ENCODE results near the gene USP47.

DNA sequence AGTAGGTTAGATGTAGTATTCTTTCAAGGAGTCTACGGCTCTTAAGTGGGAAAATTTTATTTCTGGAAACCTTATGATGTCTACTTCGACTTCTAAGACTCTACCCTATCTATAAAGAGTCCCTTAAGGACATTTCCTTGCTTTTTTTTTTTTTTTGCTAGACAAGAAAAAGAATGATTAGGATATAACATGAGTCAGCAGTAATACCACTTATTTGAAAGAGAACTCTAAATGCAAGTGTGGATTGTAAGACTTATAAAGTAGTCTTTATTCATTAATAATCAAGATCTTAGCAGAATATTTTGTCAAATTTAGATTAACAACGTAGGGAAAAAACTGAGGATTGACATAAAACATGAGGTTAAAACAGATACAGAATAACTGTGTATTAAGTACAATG lies 95.7 kb downstream of the USP47 start:
- TF ChIP-seq POLR2A (IDR thresholded peaks at IDR 0.05; ENCODE audit: extremely low read depth, insufficient read length): no peak
- TF ChIP-seq, protein P1, sequence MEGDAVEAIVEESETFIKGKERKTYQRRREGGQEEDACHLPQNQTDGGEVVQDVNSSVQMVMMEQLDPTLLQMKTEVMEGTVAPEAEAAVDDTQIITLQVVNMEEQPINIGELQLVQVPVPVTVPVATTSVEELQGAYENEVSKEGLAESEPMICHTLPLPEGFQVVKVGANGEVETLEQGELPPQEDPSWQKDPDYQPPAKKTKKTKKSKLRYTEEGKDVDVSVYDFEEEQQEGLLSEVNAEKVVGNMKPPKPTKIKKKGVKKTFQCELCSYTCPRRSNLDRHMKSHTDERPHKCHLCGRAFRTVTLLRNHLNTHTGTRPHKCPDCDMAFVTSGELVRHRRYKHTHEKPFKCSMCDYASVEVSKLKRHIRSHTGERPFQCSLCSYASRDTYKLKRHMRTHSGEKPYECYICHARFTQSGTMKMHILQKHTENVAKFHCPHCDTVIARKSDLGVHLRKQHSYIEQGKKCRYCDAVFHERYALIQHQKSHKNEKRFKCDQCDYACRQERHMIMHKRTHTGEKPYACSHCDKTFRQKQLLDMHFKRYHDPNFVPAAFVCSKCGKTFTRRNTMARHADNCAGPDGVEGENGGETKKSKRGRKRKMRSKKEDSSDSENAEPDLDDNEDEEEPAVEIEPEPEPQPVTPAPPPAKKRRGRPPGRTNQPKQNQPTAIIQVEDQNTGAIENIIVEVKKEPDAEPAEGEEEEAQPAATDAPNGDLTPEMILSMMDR (IDR thresholded peaks at IDR 0.05; ENCODE audit: low read depth, low read length): no peak
- TF ChIP-seq, protein P2, sequence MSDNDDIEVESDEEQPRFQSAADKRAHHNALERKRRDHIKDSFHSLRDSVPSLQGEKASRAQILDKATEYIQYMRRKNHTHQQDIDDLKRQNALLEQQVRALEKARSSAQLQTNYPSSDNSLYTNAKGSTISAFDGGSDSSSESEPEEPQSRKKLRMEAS (IDR thresholded peaks at IDR 0.05; ENCODE audit: low read depth, low read length): no peak
